Stimulated activated effector memory CD8-positive, alpha-beta T cell treated with anti-CD3 and anti-CD28 coated beads, Interleukin-12 subunit alpha, Interleukin-12 subunit beta, amount 100 ng/mL, for 72 hours (primary cell): Measurements from ENCODE around the gene MAGI2.
"Not testable (repeated sequence)": the region's sequence is repeated elsewhere in the genome, so short reads cannot be mapped to it uniquely, and the experiment has no call there.

Source experiments
- ATAC-seq: fragments of 150-1000 bp; cut with Tn5 transposase; 2 replicates; pipeline ENCODE4 v1.10.0; 2021
- DNase-seq, 2 donors: peaks; one replicate each; pipeline ENCODE4 v3.0.0; 2021 to 2022; ENCODE audit warnings: low spot score in 2 of 2
- H3K27ac Mint-ChIP-seq: one replicate; pipeline ENCODE4 v1.8.0; 2022; ENCODE audit warnings: mild to moderate bottlenecking, mixed read lengths
- H3K36me3 Mint-ChIP-seq: one replicate; pipeline ENCODE4 v1.8.0; 2022; ENCODE audit warnings: mild to moderate bottlenecking, mixed read lengths
- H3K4me1 Mint-ChIP-seq: one replicate; pipeline ENCODE4 v1.8.0; 2022; ENCODE audit warnings: mixed read lengths
- H3K4me3 Mint-ChIP-seq: one replicate; pipeline ENCODE4 v1.8.0; 2022; ENCODE audit warnings: mild to moderate bottlenecking, mixed read lengths
- H3K9me3 Mint-ChIP-seq: one replicate; pipeline ENCODE4 v1.8.0; 2022; ENCODE audit warnings: mixed read lengths

Gene MAGI2

DNA sequence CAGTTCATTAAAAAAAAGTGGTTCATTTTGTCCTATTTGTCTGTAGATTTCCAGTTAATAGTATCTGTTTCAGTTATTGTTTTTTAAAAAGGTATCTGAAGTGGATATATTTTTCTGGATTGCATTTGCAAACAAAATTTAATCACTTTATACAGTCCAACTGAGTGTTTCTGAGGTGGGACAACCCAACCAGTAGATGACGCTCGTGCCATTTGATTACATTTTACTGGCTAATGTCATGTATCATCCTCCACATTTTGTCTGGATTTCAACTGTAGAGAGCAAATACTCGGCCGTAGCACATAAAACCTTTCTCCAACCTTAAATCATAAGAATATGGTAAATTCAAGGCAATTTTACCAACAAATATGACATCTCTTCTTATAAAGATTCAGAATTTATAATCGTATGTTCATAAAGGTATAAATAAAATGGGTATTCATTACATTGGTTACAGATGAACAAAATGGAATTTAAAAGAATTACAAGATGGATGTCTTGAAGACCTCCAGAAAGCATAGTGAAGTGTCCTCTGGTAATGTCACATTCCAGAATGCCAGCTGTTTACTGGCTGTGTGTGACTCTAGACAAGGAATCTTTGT, 865.9 kb downstream of the MAGI2 start:
- no peak overlapping the region for H3K4me3 Mint-ChIP-seq
- no peak for DNase-seq
- H3K27ac Mint-ChIP-seq, result no peak overlapping the region
- peaks cover 10% of the 10 kb centered on the region for H3K9me3 Mint-ChIP-seq
- H3K4me1 Mint-ChIP-seq, result no peaks in the 10 kb centered on the region
- ATAC-seq, result no peak
- H3K36me3 Mint-ChIP-seq, result no peaks in the 10 kb centered on the region

DNA sequence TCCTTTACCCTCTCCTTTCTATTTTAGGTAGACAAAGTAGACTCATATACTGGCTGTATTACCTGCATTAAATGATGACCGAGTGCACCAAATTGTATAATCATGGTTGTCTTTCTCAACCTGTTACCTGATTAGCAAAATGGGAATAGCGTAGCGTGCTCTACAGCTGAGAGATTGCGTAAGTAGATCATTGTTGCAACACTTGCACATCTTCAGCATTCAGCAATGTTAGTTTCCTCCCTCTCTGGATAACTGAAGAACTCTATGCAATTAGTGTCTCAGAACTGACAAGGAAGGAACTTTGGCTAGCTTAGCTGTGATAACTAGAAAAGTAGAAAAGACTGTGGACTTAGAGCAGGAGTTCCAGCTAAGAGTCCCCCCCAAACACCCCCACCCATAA, 867.5 kb downstream of the MAGI2 start:
- H3K36me3 Mint-ChIP-seq, result no peaks in the 10 kb centered on the region
- no peaks in the 10 kb centered on the region for H3K4me1 Mint-ChIP-seq
- no peak overlapping the region for H3K4me3 Mint-ChIP-seq
- DNase-seq, result no peak
- H3K27ac Mint-ChIP-seq, result no peak overlapping the region
- peaks cover 10% of the 10 kb centered on the region for H3K9me3 Mint-ChIP-seq
- no peak for ATAC-seq

- Mint-ChIP-seq H3K36me3 (no peaks in the 10 kb centered on the region), H3K4me3 (no peak overlapping the region), H3K27ac (no peak overlapping the region), H3K9me3 (peaks cover 4% of the 10 kb centered on the region), H3K4me1 (no peaks in the 10 kb centered on the region)
- DNase-seq (no peak), ATAC-seq (no peak)
Measured at GRCh38 chr7:78578686-78579085, 874.8 kb downstream of the MAGI2 start.

DNA sequence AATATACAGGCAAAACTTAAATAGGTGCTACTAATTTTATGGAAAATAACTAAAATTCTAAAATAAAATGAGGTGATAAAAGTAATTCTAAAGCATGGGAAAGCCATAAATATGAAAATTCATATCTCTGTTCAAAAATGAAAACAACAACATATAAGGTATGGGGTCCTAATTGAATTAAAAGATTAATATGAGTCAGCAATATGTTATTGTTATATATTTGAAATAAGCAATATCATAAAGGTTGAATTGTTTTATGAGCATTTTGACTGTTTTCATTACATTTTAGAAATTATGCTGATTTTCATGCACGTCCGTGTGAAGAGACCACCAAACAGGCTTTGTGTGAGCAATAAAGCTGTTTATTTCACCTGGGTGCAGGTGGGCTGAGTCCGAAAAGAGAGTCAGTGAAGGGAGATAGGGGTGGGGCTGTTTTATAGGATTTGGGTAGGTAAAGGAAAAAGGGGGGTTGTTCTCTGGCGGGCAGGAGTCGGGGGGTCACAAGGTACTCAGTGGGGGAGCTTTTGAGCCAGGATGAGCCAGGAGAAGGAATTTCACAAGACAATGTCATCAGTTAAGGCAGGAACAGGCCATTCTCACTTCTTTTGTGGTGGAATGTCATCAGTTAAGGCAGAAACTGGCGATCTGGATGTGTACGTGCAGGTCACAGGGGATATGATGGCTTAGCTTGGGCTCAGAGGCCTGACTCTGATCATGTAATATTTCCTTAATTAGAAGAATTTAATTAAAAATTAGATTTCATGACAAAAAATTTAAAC, 876.1 kb downstream of the MAGI2 start:
- not testable (repeated sequence) for H3K4me3 Mint-ChIP-seq, H3K27ac Mint-ChIP-seq, DNase-seq, H3K36me3 Mint-ChIP-seq, H3K9me3 Mint-ChIP-seq, H3K4me1 Mint-ChIP-seq, ATAC-seq

GRCh38 chr7:78576236-78576635, 877.2 kb downstream of the MAGI2 start:
- Mint-ChIP-seq H3K27ac (no peak overlapping the region), H3K4me1 (no peaks in the 10 kb centered on the region), H3K9me3 (peaks cover 4% of the 10 kb centered on the region), H3K4me3 (no peak overlapping the region), H3K36me3 (no peaks in the 10 kb centered on the region)
- ATAC-seq (no peak), DNase-seq (no peak)

- Mint-ChIP-seq H3K36me3 (no peaks in the 10 kb centered on the region), H3K9me3 (no peaks in the 10 kb centered on the region), H3K4me3 (no peak overlapping the region), H3K27ac (no peak overlapping the region), H3K4me1 (no peaks in the 10 kb centered on the region)
- ATAC-seq (no peak), DNase-seq (no peak)
Measured at GRCh38 chr7:78571292-78571691, 882.2 kb downstream of the MAGI2 start.

DNA sequence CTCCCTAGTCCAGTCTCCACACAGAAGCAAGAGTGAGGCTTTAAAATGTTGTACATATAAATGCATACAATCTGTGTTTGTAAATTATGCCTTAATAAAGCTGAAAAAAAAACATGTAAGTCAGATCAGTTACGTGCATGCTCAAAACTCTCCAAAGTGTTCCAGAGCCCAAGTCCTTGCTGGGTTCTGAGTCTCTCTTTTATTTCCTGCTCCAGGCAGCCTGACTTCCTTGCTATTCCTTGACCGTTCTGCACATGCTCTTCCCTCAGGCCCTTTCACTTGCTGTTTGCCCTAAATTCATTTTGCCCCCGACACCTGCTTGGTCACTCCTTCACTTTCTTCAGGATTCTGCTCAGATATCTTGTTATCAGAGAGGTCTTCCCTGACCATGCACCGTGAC, 884.8 kb downstream of the MAGI2 start:
- Mint-ChIP-seq H3K4me3 (no peak overlapping the region), H3K4me1 (no peaks in the 10 kb centered on the region), H3K36me3 (no peaks in the 10 kb centered on the region), H3K27ac (no peak overlapping the region), H3K9me3 (no peaks in the 10 kb centered on the region)
- DNase-seq, result no peak
- no peak for ATAC-seq

DNA sequence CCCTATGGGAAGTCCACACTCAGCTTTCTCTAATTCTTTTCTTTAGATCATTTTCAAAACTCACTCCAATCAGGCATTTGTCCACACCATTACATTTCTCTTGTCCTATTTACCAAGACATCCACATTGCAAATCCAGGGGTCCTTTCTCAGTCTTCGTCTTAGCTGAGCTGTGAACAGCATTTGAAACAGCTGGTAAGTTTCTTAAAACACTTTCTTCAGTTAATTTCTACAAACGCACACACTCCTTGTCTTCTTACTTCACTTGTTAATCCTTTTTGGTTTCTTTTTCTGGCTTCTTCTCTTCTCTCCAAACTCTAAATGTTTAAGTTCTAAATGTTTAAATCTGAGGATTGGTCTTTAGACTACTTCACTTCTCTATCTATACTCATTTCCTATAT, 885.6 kb downstream of the MAGI2 start:
- no peaks in the 10 kb centered on the region for H3K9me3 Mint-ChIP-seq
- no peak overlapping the region for H3K4me3 Mint-ChIP-seq
- no peaks in the 10 kb centered on the region for H3K36me3 Mint-ChIP-seq
- no peak for ATAC-seq
- no peak for DNase-seq
- H3K4me1 Mint-ChIP-seq, result no peaks in the 10 kb centered on the region
- no peak overlapping the region for H3K27ac Mint-ChIP-seq

DNA sequence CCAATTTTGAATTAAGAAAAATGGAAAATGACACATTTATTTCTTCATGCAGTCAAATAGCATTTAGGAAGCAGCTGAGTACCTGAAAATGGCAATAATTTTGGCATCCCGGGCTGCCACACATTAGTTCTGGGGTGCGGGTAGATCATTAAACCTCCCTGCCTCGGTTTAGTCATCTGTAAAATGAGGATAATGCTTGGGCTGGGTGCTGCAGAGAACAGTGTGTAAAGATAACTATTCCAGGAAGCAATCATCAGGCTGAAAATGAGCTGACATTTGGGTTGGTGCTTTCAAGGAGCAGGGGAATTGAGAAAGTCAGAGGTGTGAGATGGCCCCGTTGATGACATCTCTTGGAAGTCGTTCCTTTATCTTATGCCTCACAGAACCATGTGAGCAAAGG, 887.7 kb downstream of the MAGI2 start:
- no peaks in the 10 kb centered on the region for H3K36me3 Mint-ChIP-seq
- DNase-seq, result no peak

DNA sequence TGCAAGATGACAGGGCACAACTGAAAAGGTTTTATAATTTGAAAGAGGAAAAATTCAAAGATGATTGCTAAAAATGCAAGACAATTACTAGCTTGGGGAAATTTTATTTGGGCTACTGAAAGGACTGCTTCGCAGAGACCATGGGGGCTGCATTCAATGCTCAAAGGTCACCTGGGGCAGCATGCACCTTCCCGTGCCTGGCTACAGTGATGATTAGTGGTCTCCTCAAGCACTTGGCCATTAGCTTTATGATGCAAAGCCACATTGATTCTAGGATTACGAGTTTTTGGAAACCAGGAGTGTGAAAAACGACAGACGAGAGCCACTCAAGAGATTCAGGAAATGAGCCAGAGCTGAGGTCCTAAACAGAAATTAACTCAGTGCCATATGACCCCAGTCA, 890.3 kb downstream of the MAGI2 start:
- no peak for ATAC-seq
- no peaks in the 10 kb centered on the region for H3K36me3 Mint-ChIP-seq
- no peak overlapping the region for H3K4me3 Mint-ChIP-seq
- DNase-seq, result no peak
- H3K9me3 Mint-ChIP-seq, result peaks cover 5% of the 10 kb centered on the region
- H3K27ac Mint-ChIP-seq, result no peak overlapping the region
- H3K4me1 Mint-ChIP-seq, result no peaks in the 10 kb centered on the region

More for the DNA sequence above, 887.7 kb downstream of the MAGI2 start:
- Mint-ChIP-seq H3K27ac (no peak overlapping the region), H3K9me3 (peaks cover 4% of the 10 kb centered on the region), H3K4me1 (no peaks in the 10 kb centered on the region), H3K4me3 (no peak overlapping the region)
- ATAC-seq, result no peak

GRCh38 chr7:78562191-78562590, 891.3 kb downstream of the MAGI2 start:
- Mint-ChIP-seq H3K9me3 (peaks cover 5% of the 10 kb centered on the region), H3K27ac (no peak overlapping the region), H3K36me3 (no peaks in the 10 kb centered on the region), H3K4me1 (no peaks in the 10 kb centered on the region), H3K4me3 (no peak overlapping the region)
- ATAC-seq, result no peak
- no peak for DNase-seq

- ATAC-seq, result no peak
- Mint-ChIP-seq H3K4me1 (no peaks in the 10 kb centered on the region), H3K9me3 (peaks cover 5% of the 10 kb centered on the region), H3K4me3 (no peak overlapping the region), H3K36me3 (no peaks in the 10 kb centered on the region), H3K27ac (no peak overlapping the region)
- no peak for DNase-seq
Measured at GRCh38 chr7:78558566-78558965, 894.9 kb downstream of the MAGI2 start.

DNA sequence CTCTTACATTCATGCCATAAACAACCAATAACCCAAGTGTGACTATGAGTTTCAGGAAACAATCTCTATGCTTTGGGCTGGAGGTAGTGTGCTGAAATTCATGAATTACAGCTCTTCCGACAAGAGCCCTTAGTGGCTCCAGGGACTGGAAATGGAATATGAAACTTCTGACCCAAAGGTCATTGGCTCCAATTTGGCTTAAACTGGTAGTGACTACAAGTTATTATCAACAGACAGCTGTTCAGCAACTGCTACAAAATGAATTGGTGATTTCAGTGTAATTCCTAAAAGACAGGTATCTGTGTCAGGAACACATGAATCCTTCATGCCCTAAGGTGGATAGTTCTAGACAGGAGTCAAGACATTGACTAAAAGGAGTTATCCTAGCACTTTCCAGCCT, 909.5 kb downstream of the MAGI2 start:
- ATAC-seq, result no peak
- Mint-ChIP-seq H3K4me3 (no peak overlapping the region), H3K4me1 (no peaks in the 10 kb centered on the region), H3K27ac (no peak overlapping the region), H3K9me3 (peaks cover 3% of the 10 kb centered on the region), H3K36me3 (no peaks in the 10 kb centered on the region)
- DNase-seq, result no peak

- Mint-ChIP-seq H3K36me3 (no peaks in the 10 kb centered on the region), H3K9me3 (peaks cover 3% of the 10 kb centered on the region), H3K27ac (no peak overlapping the region), H3K4me3 (no peak overlapping the region), H3K4me1 (no peaks in the 10 kb centered on the region)
- ATAC-seq (no peak), DNase-seq (no peak)
Measured at GRCh38 chr7:78542981-78543380, 910.5 kb downstream of the MAGI2 start.

- Mint-ChIP-seq H3K4me3 (no peak overlapping the region), H3K4me1 (no peaks in the 10 kb centered on the region), H3K27ac (no peak overlapping the region)
Measured at GRCh38 chr7:78542541-78542940, 910.9 kb downstream of the MAGI2 start.

GRCh38 chr7:78539825-78540224, 913.6 kb downstream of the MAGI2 start:
- H3K4me3 Mint-ChIP-seq, result no peak overlapping the region
- ATAC-seq (no peak), DNase-seq (no peak)
- no peaks in the 10 kb centered on the region for H3K36me3 Mint-ChIP-seq
- H3K27ac Mint-ChIP-seq, result no peak overlapping the region
- peaks cover 3% of the 10 kb centered on the region for H3K9me3 Mint-ChIP-seq
- no peaks in the 10 kb centered on the region for H3K4me1 Mint-ChIP-seq

More at GRCh38 chr7:78542541-78542940, 910.9 kb downstream of the MAGI2 start:
- peaks cover 3% of the 10 kb centered on the region for H3K9me3 Mint-ChIP-seq
- DNase-seq (no peak), ATAC-seq (no peak)
- no peaks in the 10 kb centered on the region for H3K36me3 Mint-ChIP-seq
